ENCODE measurements around the gene MYOZ2.

- TF ChIP-seq ZFX (IDR thresholded peaks at IDR 0.05) (no peak), CTCF (conservative IDR thresholded peaks at IDR 0.05) (no peak)
Measured at GRCh38 chr4:119162174-119162573, 26.5 kb downstream of the MYOZ2 start.
